Measurements from ENCODE around the gene MDN1.

MDN1 gene

DNA sequence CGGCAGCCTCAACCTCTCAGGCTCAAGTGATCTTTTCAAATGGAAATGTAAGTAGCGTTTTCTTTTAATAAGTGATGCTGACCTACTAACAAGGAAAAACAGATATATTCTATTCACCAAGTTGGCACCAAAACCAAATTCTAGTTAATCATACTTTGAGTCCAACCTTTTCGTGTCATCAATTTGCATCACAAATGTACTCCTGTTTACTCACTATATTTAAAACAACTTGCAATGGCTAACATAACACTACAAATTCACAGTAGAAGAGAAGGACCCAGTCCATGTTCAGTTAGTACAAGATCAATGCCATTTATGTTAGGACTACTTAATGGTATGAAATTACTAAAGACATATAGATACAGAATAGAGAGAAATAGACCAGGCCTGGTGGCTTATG, 50.0 kb downstream of the MDN1 start:
- TF ChIP-seq, protein P1, sequence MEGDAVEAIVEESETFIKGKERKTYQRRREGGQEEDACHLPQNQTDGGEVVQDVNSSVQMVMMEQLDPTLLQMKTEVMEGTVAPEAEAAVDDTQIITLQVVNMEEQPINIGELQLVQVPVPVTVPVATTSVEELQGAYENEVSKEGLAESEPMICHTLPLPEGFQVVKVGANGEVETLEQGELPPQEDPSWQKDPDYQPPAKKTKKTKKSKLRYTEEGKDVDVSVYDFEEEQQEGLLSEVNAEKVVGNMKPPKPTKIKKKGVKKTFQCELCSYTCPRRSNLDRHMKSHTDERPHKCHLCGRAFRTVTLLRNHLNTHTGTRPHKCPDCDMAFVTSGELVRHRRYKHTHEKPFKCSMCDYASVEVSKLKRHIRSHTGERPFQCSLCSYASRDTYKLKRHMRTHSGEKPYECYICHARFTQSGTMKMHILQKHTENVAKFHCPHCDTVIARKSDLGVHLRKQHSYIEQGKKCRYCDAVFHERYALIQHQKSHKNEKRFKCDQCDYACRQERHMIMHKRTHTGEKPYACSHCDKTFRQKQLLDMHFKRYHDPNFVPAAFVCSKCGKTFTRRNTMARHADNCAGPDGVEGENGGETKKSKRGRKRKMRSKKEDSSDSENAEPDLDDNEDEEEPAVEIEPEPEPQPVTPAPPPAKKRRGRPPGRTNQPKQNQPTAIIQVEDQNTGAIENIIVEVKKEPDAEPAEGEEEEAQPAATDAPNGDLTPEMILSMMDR (IDR thresholded peaks at IDR 0.05; ENCODE audit: low read depth, low read length, missing control alignments) = no peak
- no peak overlapping the region for H3K4me3 ChIP-seq (ENCODE audit: low read depth, low read length)
- no peak for DNase-seq (ENCODE audit: low read depth)
- in situ Hi-C loops (cut with HindIII; ENCODE audit: low sequenced_read_pairs) = loop anchor here (25.0 kb wide), 1 partner anchor 332 kb away; the partner anchor contains the start of gene ANKRD6

DNA sequence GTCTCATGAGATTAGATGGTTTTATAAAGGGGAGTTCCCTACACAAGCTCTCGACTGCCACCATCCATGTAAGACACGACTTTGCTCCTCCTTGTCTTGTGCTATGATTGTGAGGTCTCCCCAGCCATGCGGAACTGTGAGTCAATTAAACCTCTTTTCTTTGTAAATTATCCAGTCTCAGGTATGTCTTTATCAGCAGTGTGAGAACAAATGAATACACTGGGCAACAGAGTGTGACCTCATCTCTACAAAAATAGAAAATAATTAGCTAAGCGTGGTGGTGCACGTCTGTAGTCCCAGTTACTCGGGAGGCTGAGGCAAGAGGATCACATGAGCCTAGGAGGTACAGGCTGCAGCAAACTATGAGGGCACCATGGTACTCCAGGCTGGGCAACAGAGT, 51.3 kb downstream of the MDN1 start:
- DNase-seq (ENCODE audit: low read depth) = no peak
- no peak overlapping the region for H3K4me3 ChIP-seq (ENCODE audit: low read depth, low read length)
- in situ Hi-C loops (cut with HindIII; ENCODE audit: low sequenced_read_pairs) = loop anchor here (25.0 kb wide), 1 partner anchor 331 kb away; the partner anchor contains the start of gene ANKRD6
- TF ChIP-seq, protein P1 (IDR thresholded peaks at IDR 0.05; ENCODE audit: low read depth, low read length, missing control alignments) = no peak

DNA sequence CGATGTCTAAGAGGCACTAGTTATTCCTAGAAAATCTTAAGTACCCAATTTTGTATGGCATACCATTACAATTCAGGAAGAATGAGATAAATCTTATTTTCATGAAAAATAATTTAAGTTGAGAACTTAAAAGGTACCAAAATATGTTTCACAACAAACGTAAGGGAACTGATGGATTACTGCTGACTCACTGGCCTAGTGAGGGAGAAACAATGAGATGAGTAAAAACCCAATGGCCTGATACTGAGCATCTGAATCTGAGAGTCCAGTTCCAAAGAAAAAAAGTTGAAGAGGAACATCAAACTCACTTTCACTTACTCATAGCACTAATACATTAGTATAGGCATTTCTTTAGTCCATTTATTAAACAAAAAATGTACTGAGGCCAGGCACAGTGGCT, 56.0 kb downstream of the MDN1 start:
- H3K4me3 ChIP-seq (ENCODE audit: low read depth, low read length) = no peak overlapping the region
- no peak for DNase-seq (ENCODE audit: low read depth)
- TF ChIP-seq, protein P1 (IDR thresholded peaks at IDR 0.05; ENCODE audit: low read depth, low read length, missing control alignments) = no peak
- in situ Hi-C loops (cut with HindIII; ENCODE audit: low sequenced_read_pairs) = loop anchor here (25.0 kb wide), 1 partner anchor 326 kb away; the partner anchor contains the start of gene ANKRD6

DNA sequence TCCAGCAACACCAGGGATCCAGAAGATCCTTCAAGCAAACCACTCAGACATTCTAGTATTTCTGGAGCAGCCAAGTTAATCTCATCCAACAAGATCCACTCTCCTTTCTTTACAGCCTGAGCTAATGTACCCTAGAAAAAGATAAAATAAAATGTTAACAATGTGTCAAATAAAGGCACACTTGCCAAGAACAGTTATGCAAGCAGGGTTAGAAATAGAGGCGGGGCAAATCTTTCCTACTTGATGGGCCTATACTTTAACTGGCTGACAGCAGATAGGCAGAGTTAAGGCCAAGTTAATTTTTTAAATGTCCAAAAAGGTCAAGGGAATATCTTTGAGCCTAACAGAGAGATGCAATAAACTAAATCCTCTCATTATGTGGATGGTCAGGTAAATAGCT, 60.8 kb downstream of the MDN1 start:
- TF ChIP-seq, protein P1 (IDR thresholded peaks at IDR 0.05; ENCODE audit: low read depth, low read length, missing control alignments) = no peak
- H3K4me3 ChIP-seq (ENCODE audit: low read depth, low read length) = no peak overlapping the region

DNA sequence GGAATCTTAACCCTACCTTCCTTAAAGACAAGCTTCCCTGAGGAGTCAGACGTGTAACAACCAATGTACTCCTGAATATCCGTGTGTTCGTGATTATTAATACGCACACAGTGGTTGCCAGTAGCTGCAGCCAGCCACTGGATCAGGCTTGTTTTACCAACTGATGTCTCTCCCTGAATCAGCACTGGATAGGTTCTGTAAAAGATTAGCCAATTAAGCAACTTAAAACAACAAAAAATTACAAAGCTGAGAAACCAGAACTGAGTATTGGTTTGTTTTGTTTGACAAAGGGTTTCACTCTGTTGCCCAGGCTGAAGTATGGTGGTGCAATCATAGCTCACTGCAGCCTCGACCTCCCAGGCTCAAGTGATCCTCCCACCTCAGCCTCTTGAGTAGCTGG, 69.3 kb downstream of the MDN1 start:
- TF ChIP-seq, protein P1 (IDR thresholded peaks at IDR 0.05; ENCODE audit: low read depth, low read length, missing control alignments) = no peak
- no peak for DNase-seq (ENCODE audit: low read depth)

More for the DNA sequence above, 60.8 kb downstream of the MDN1 start:
- in situ Hi-C loops (cut with HindIII; ENCODE audit: low sequenced_read_pairs) = loop anchor here (25.0 kb wide), 1 partner anchor 322 kb away; the partner anchor contains the start of gene ANKRD6
- no peak for DNase-seq (ENCODE audit: low read depth)

DNA sequence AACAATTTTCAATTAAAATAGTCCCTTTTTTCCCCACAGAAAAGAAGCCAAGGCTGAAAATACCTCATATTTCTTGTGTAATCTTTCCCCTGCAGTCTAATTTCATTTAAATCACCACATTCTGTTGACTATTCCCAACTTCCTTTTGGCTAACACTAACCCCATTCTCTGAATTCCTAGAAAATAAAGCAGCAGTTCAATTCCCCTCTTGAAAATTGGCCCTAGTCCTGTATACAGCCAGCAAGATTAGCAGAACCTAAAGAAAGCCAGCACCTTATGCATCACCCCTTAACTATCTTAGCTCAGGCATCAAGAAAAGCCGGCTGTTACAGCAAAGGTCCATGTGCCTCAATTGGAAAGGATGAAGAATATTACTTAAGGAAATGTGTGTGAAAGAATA, 69.7 kb downstream of the MDN1 start:
- in situ Hi-C loops (cut with HindIII; ENCODE audit: low sequenced_read_pairs) = loop anchor here (25.0 kb wide), 1 partner anchor 313 kb away; the partner anchor contains the start of gene ANKRD6
- no peak overlapping the region for H3K4me3 ChIP-seq (ENCODE audit: low read depth, low read length)
- DNase-seq (ENCODE audit: low read depth) = no peak
- TF ChIP-seq, protein P1 (IDR thresholded peaks at IDR 0.05; ENCODE audit: low read depth, low read length, missing control alignments) = no peak

More for the DNA sequence above, 69.3 kb downstream of the MDN1 start:
- no peak overlapping the region for H3K4me3 ChIP-seq (ENCODE audit: low read depth, low read length)
- in situ Hi-C loops (cut with HindIII; ENCODE audit: low sequenced_read_pairs) = loop anchor here (25.0 kb wide), 1 partner anchor 313 kb away; the partner anchor contains the start of gene ANKRD6

Measured in astrocyte of the cerebellum (primary cell).